Lower lobe of right lung (tissue), 2 donors: Measurements from ENCODE around the gene BHLHE23. TPM values are rescaled to one million over a fixed set of nuclear protein-coding genes. Genes with fewer than 3 reads are reported as not detected.

Source experiments
- ATAC-seq, 2 donors: fragments of 200-7000 bp; cut with Tn5 transposase; one replicate each; pipeline ENCODE4 v1.9.1; 2020 to 2022; ENCODE audit warnings: mild to moderate bottlenecking in 2 of 2, moderate library complexity in 2 of 2
- DNase-seq: peaks from one replicate; pipeline ENCODE4 v3.0.0-alpha.2; 2020
- H3K27ac ChIP-seq: fragments of 200-600 bp; one replicate; pipeline ENCODE4 v1.8.0; 2022
- H3K27me3 ChIP-seq: fragments of 200-600 bp; one replicate; pipeline ENCODE4 v1.8.0; 2022; ENCODE audit warnings: low read depth
- H3K36me3 ChIP-seq: fragments of 200-600 bp; one replicate; pipeline ENCODE4 v1.8.0; 2022; ENCODE audit warnings: mild to moderate bottlenecking
- H3K4me1 ChIP-seq: fragments of 200-600 bp; one replicate; pipeline ENCODE4 v1.8.0; 2022
- H3K4me3 ChIP-seq: fragments of 200-600 bp; one replicate; pipeline ENCODE4 v1.8.0; 2022; ENCODE audit warnings: mild to moderate bottlenecking
- H3K9me3 ChIP-seq: fragments of 200-600 bp; one replicate; pipeline ENCODE4 v1.8.0; 2022
- CTCF ChIP-seq: fragments of 200-600 bp; IDR thresholded peaks from one replicate; pipeline ENCODE4 v1.8.0; 2022; ENCODE audit warnings: antibody characterized with exemption, mild to moderate bottlenecking
- intact Hi-C: fragments of 100-400 bp; cut with DNase I; formaldehyde crosslinking; loops from one replicate; pipeline ENCODE4 v1.11.0; 2022
- total RNA-seq: library from RNA; stranded (reverse); fragmentation: NEBNext Ultra II Directional; extraction: Animal tissue kit (Norgen Biotek cat#: 25700); gene quantifications from one replicate; pipeline ENCODE4 v1.2.1, GENCODE V29; 2021
- donor health status: DM: no; HTN: yes; CAD: no; lungs with severe emphysema.

BHLHE23 gene
- total RNA-seq, 1 donor from 2014 or later: not detected

DNA sequence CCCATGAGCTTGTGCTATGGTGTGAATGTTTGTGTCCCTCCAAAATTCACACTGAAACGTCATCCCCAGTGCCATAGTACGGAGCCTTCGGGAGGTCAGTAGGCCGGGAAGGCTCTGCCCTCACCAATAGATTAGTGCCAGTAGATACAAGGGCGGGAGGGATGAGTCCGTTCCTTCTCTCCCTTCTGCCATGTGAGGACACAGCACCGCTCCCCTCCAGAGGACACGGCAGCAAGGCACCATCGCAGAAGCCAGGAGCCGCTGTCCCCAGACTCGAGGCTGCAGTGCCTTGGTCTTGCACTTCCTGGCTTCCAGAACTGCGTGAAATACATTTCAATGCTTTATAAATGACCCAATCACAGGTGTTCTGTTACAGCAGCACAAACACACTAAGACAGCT, 39.2 kb upstream of the BHLHE23 start:
- DNase-seq: peak; percentile 14
- H3K27me3 ChIP-seq: peaks cover 22% of the 10 kb centered on the region
- ATAC-seq: no peak
- TF ChIP-seq CTCF: no peak
- H3K9me3 ChIP-seq: no peaks in the 10 kb centered on the region
- intact Hi-C loops: no loop called here
- H3K36me3 ChIP-seq: no peaks in the 10 kb centered on the region
- H3K4me1 ChIP-seq: no peaks in the 10 kb centered on the region
- H3K27ac ChIP-seq: no peak overlapping the region
- no peak overlapping the region for H3K4me3 ChIP-seq

GRCh38 chr20:63045401-63045800, 38.6 kb upstream of the BHLHE23 start:
- DNase-seq: peak; percentile 21
- Histone ChIP-seq H3K4me1 (no peaks in the 10 kb centered on the region), H3K4me3 (no peak overlapping the region), H3K27me3 (peaks cover 22% of the 10 kb centered on the region), H3K36me3 (no peaks in the 10 kb centered on the region), H3K9me3 (no peaks in the 10 kb centered on the region), H3K27ac (no peak overlapping the region)
- TF ChIP-seq CTCF: no peak
- intact Hi-C loops: no loop called here
- ATAC-seq: no peak

DNA sequence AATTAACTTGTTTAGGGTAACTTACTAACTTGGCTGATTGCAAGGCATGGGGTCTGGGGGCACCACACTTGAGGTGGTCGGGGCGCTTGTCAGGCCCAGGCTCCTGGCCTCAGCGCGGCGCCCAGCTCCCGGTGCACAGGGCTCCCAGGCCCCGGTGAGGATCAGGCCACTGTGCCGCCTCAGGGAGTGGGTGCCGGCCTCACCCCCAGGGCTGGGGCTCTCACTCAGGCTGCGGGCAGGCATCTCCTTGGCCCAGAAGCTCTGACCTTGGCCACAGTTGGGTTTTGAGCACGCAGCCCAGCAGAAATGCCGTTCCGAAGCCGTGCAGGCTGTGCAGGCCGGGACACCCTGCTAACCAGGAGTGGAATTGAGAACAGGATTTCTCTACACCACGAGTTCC, 37.8 kb upstream of the BHLHE23 start:
- Histone ChIP-seq H3K27ac (no peak overlapping the region), H3K36me3 (no peaks in the 10 kb centered on the region), H3K9me3 (no peaks in the 10 kb centered on the region), H3K4me3 (no peak overlapping the region), H3K27me3 (peaks cover 22% of the 10 kb centered on the region), H3K4me1 (no peaks in the 10 kb centered on the region)
- peak; percentile 13 for DNase-seq
- ATAC-seq: no peak
- no peak for TF ChIP-seq CTCF
- intact Hi-C loops: no loop called here

- no peak for TF ChIP-seq CTCF
- DNase-seq (peak; percentile 20), ATAC-seq (no peak)
- no peaks in the 10 kb centered on the region for H3K4me1 ChIP-seq
- intact Hi-C loops: no loop called here
- no peaks in the 10 kb centered on the region for H3K9me3 ChIP-seq
- no peak overlapping the region for H3K27ac ChIP-seq
- H3K27me3 ChIP-seq: peaks cover 24% of the 10 kb centered on the region
- H3K36me3 ChIP-seq: no peaks in the 10 kb centered on the region
- no peak overlapping the region for H3K4me3 ChIP-seq
Measured at GRCh38 chr20:63044204-63044600, 37.4 kb upstream of the BHLHE23 start.

DNA sequence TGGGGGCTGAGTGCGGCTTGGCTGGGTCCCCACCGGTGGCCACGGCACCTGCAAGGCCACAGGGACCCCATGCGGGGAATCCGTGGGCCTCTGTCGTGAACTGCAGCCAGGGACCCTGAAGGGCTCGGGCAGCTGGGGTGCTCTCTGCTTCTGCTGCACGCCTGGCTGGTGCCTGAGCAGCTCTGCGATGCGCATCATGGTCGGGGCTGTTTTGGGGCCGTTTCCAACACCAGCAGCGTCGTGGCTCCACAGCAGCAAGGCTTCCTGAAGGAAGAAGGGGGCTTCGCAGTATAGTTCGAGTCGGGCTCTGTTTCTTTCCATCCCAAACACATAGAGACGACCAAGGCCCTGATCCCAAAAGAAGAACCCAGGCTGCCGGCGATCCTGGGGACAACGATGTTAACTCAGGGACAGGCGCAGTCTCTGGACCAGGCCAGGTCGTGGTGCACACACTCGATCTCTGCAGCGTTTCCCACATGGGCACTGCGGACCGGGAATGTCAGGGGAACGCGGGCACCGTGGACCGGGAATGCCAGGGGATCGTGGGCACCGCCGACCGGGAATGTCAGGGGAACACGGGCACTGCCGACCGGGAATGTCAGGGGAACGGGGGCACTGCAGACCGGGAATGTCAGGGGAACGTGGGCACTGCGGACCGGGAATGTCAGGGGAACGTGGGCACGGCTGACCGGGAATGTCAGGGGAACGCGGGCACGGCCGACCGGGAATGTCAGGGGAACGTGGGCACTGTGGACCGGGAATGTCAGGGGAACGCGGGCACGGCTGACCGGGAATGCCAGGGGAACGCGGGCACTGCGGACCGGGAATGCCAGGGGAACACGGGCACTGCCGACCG, 36.8 kb upstream of the BHLHE23 start:
- Histone ChIP-seq H3K4me3 (no peak overlapping the region), H3K27me3 (peaks cover 29% of the 10 kb centered on the region), H3K27ac (no peak overlapping the region), H3K9me3 (no peaks in the 10 kb centered on the region), H3K4me1 (no peaks in the 10 kb centered on the region), H3K36me3 (no peaks in the 10 kb centered on the region)
- intact Hi-C loops: no loop called here
- ATAC-seq (no peak), DNase-seq (peak; percentile 43)
- TF ChIP-seq CTCF: no peak
